ENCODE results near the gene MERTK.
"Not testable (repeated sequence)": the region's sequence is repeated elsewhere in the genome, so short reads cannot be mapped to it uniquely, and the experiment has no call there.

The MERTK gene

DNA sequence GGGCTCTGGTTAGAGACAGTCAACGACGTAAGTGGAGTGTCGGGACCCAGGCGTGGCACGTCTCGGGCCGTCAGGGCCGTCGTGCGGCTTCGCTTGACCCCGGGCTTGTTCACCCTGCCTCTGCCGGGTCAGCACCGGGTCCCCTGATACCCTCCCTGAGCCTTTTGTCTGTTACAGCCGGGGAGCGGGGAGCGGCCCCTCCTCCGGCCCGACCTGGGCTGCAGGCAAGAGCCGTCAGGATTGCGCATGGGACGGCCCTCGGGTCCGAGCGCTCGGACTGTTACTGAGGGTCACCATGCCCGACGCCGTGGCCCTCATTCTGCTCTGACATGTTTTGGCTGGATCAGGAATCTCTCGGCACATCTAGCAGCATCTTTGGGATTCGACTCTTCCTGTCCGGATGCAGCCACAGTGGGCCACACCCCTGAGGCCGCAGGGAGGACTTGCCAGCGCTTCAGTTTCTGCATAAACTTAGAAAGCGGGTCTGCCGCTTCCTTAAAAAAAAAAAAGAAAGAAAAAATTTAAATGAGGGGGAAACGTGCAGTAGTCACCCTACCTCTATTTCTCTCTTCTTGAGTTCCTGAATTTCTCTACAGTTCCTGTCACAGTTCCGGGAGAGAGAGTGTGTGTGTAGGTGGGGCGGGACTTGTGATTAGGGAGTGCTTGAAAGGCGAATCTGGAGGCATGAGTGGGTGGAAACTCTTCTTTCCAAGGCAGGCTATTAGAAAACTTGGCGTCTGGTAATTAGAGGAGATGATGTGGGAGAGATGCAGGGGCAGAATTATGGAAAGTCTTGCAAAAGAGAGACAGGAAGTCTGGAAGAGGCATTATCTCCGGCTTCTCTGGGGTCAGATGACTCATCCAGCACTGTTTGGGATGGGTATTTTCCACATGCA lies 157.6 kb downstream of the MERTK start:
- DNase-seq (ENCODE audit: extremely low spot score, insufficient read length, low read depth) (no peak), FAIRE-seq (peak; percentile 67)

DNA sequence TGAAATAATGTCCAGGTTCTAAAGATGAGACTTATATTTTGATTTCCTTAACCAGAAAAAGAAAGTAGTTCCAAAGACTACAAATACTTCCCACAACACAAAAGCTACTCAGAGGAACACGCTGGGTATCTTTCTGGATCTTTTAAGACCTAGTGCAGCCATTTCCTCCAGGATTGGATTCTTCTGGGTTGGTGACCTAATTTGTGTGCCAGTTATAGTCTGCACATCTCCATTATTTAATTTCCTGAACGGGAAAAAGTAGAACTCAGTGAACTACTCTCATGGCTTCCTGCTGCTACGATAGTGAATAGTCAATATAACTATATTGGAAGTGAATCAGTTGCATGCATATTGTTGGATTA lies 158.2 kb downstream of the MERTK start:
- FAIRE-seq: no peak
- DNase-seq (ENCODE audit: extremely low spot score, insufficient read length, low read depth): no peak

DNA sequence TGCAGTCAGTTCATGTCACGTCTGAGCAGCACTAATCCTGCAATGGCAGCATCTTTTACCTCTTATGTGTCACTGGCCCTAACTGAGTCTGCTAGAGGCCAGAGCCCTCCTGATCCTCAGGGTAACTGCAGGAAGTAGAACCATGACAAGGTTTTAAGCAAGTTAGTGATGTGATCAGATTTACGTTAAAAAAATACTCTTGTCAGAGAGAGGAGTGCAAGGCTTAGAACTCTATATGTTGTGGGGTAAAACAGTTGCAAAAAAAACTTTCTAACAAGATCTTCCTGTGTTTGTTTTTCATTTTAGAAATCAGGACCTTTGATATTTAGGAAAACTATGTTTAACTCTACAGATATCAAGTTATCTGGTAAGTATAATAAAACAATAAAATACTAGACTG lies 161.3 kb downstream of the MERTK start:
- DNase-seq (ENCODE audit: extremely low spot score, insufficient read length, low read depth) (no peak), FAIRE-seq (no peak)

- FAIRE-seq: no peak
- DNase-seq (ENCODE audit: extremely low spot score, insufficient read length, low read depth): no peak
Measured at GRCh38 chr2:112061299-112061698, 162.9 kb downstream of the MERTK start.

- no peak for DNase-seq (ENCODE audit: extremely low spot score, insufficient read length, low read depth)
- FAIRE-seq: no peak
Measured at GRCh38 chr2:112061840-112062239, 163.4 kb downstream of the MERTK start.

- no peak for DNase-seq (ENCODE audit: extremely low spot score, insufficient read length, low read depth)
- FAIRE-seq: no peak
Measured at GRCh38 chr2:112062894-112063293, 164.5 kb downstream of the MERTK start.

DNA sequence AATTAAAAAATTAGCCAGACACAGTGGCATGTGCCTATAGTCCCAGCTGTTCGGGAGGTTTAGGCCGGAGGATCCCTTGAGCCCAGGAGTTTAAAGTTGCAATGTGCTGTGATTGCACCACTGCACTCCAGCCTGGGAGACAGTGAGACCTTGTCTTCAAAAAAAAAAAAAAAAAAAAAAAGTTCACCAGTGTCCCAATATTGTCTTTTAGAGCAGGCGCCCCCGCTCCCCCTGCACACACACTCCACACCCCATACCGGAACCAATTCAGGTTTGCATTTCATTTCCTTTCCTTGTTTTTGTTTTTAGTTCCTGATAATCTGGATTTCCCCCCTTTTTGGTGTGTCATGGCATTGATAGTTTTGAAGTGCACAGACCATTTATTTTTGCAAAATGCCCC lies 167.1 kb downstream of the MERTK start:
- FAIRE-seq: no peak
- no peak for DNase-seq (ENCODE audit: extremely low spot score, insufficient read length, low read depth)

GRCh38 chr2:112065966-112066365 lies 167.6 kb downstream of the MERTK start:
- FAIRE-seq: peak; percentile 73
- DNase-seq (ENCODE audit: extremely low spot score, insufficient read length, low read depth): no peak

- DNase-seq (ENCODE audit: extremely low spot score, insufficient read length, low read depth); FAIRE-seq: not testable (repeated sequence)
Measured at GRCh38 chr2:112069794-112070193, 171.4 kb downstream of the MERTK start.

GRCh38 chr2:112073875-112074274 lies 175.5 kb downstream of the MERTK start:
- FAIRE-seq (no peak), DNase-seq (ENCODE audit: extremely low spot score, insufficient read length, low read depth) (no peak)

- no peak for FAIRE-seq
Measured at GRCh38 chr2:112074506-112074905, 176.1 kb downstream of the MERTK start.

GRCh38 chr2:112075490-112076260 lies 177.3 kb downstream of the MERTK start:
- FAIRE-seq: peak; percentile 12
- DNase-seq (ENCODE audit: extremely low spot score, insufficient read length, low read depth): no peak

More at GRCh38 chr2:112074506-112074905, 176.1 kb downstream of the MERTK start:
- DNase-seq (ENCODE audit: extremely low spot score, insufficient read length, low read depth): no peak

GRCh38 chr2:112077814-112078213 lies 179.4 kb downstream of the MERTK start:
- no peak for DNase-seq (ENCODE audit: extremely low spot score, insufficient read length, low read depth)
- no peak for FAIRE-seq

Measured in GM18507 (cell line).